Measurements from ENCODE around the gene KIAA1143. TPM values are rescaled to one million over a fixed set of nuclear protein-coding genes. Genes with fewer than 3 reads are reported as not detected.

KIAA1143 gene
- total RNA-seq, 1 experiment from 2014 or later, result 20.4 TPM

DNA sequence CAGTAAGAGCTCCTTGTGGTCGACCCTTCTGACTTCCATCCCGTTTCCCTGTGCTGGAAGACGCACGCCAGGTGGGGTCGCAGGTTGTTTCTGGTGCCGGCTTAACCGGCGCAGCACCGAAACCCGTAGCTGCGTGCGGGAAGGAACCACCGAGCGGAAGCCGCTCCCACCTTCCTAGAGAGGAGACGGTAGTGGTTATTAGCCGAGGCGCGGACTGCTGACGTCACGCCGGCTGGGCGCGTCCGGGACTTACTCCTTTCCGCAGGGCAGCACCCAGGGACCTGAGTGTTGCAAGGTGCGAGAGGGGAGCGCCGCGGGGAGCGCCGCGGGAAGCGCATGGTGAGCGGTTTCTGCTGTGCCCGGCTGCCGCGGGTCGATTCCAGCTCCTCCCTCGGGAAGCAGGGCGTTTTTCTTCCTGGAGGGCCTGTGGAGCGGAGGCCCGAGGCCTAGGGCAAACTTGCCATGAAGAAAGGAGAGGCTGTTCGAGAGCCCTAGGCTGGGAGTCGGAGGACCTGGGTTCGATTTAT lies 32.0 kb downstream of the KIAA1143 start, which contains the start of gene ZNF501:
TSS of gene ZNF501 (plus strand) at position 252 of the 527 bp plus-strand sequence. CDS start 4,787 bp downstream, outside the sequence.
- no peaks in the 10 kb centered on the region for H3F3A ChIP-seq (ENCODE audit: low read length, unreplicated experiment)
- 0 out of 2 replicates have a peak, but pooled peaks cover 3% of the 10 kb centered on the region for H3K36me3 ChIP-seq (ENCODE audit: low read depth, low read length)
- TF ChIP-seq EZH2phosphoT487 (IDR thresholded peaks at IDR 0.05; ENCODE audit: borderline replicate concordance, low read length) (no peak), EZH2 (IDR thresholded peaks at IDR 0.05; ENCODE audit: low read length, unreplicated experiment) (no peak)
- TF ChIP-seq, protein P1, sequence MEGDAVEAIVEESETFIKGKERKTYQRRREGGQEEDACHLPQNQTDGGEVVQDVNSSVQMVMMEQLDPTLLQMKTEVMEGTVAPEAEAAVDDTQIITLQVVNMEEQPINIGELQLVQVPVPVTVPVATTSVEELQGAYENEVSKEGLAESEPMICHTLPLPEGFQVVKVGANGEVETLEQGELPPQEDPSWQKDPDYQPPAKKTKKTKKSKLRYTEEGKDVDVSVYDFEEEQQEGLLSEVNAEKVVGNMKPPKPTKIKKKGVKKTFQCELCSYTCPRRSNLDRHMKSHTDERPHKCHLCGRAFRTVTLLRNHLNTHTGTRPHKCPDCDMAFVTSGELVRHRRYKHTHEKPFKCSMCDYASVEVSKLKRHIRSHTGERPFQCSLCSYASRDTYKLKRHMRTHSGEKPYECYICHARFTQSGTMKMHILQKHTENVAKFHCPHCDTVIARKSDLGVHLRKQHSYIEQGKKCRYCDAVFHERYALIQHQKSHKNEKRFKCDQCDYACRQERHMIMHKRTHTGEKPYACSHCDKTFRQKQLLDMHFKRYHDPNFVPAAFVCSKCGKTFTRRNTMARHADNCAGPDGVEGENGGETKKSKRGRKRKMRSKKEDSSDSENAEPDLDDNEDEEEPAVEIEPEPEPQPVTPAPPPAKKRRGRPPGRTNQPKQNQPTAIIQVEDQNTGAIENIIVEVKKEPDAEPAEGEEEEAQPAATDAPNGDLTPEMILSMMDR (conservative IDR thresholded peaks at IDR 0.05; ENCODE audit: low read depth, low read length), result no peak
- intact Hi-C loops (cut with micrococcal nuclease), result no loop called here
- H2AFZ ChIP-seq (ENCODE audit: low read length), result no peak within 1 kb of the TSS
- H4K20me1 ChIP-seq (ENCODE audit: low read length), result no peaks in the 10 kb centered on the region
- H3K9me2 ChIP-seq (replicated peaks; ENCODE audit: low read length), result no peaks in the 10 kb centered on the region
- POLR2A ChIA-PET (ENCODE audit: unreplicated experiment), result no interaction called here
- H3K27me3 ChIP-seq (ENCODE audit: low read length), result no peaks in the 10 kb centered on the region
- H3K9me3 ChIP-seq (ENCODE audit: low read length), result peaks cover 60% of the 10 kb centered on the region
- H3K4me1 ChIP-seq (ENCODE audit: insufficient read depth, low read length), result no peaks in the 10 kb centered on the region
- ATAC-seq (no peak), DNase-seq (no peak)
- no peak within 1 kb of the TSS for H3K4me3 ChIP-seq (ENCODE audit: low read length)
- H3K27ac ChIP-seq (ENCODE audit: low read length), result no peak within 1 kb of the TSS
- H3K79me2 ChIP-seq (ENCODE audit: low read length), result no peaks in the 10 kb centered on the region
- no peak within 1 kb of the TSS for H3K4me2 ChIP-seq (ENCODE audit: low read length)
- no peak within 1 kb of the TSS for H3K9ac ChIP-seq (ENCODE audit: low read length)
- BruUV-seq (replicated peaks), result no TSS peak
- CTCF ChIA-PET, result no interaction called here

DNA sequence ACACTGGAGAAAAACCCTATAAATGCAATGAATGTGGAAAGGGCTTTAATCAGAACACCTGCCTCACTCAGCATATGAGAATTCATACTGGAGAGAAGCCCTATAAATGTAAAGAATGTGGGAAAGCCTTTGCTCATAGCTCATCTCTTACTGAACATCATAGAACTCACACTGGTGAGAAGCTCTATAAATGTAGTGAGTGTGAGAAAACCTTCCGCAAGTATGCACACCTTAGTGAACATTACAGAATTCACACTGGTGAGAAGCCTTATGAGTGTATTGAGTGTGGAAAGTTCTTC lies 39.4 kb downstream of the KIAA1143 start:
- Histone ChIP-seq H2AFZ (ENCODE audit: low read length) (no peak overlapping the region), H3K27me3 (ENCODE audit: low read length) (no peaks in the 10 kb centered on the region), H4K20me1 (ENCODE audit: low read length) (no peaks in the 10 kb centered on the region), H3K9ac (ENCODE audit: low read length) (no peak overlapping the region), H3K4me2 (ENCODE audit: low read length) (no peak overlapping the region), H3K79me2 (ENCODE audit: low read length) (no peaks in the 10 kb centered on the region), H3K9me3 (ENCODE audit: low read length) (peaks cover 74% of the 10 kb centered on the region), H3K4me3 (ENCODE audit: low read length) (no peak overlapping the region), H3K9me2 (replicated peaks; ENCODE audit: low read length) (no peaks in the 10 kb centered on the region), H3K27ac (ENCODE audit: low read length) (no peak overlapping the region), H3F3A (ENCODE audit: low read length, unreplicated experiment) (no peaks in the 10 kb centered on the region), H3K36me3 (ENCODE audit: low read depth, low read length) (peaks cover 2% of the 10 kb centered on the region; the same call in 1 of the 2 replicates), H3K4me1 (ENCODE audit: insufficient read depth, low read length) (no peaks in the 10 kb centered on the region)
- intact Hi-C loops (cut with micrococcal nuclease), result no loop called here
- POLR2A ChIA-PET (ENCODE audit: unreplicated experiment), result no interaction called here
- CTCF ChIA-PET, result no interaction called here
- DNase-seq, result no peak
- no peak for TF ChIP-seq EZH2 (IDR thresholded peaks at IDR 0.05; ENCODE audit: low read length, unreplicated experiment)
- TF ChIP-seq, protein P1 (conservative IDR thresholded peaks at IDR 0.05; ENCODE audit: low read depth, low read length), result no peak
- TF ChIP-seq EZH2phosphoT487 (IDR thresholded peaks at IDR 0.05; ENCODE audit: borderline replicate concordance, low read length), result no peak
- no TSS peak for BruUV-seq (replicated peaks)
- ATAC-seq, result no peak

DNA sequence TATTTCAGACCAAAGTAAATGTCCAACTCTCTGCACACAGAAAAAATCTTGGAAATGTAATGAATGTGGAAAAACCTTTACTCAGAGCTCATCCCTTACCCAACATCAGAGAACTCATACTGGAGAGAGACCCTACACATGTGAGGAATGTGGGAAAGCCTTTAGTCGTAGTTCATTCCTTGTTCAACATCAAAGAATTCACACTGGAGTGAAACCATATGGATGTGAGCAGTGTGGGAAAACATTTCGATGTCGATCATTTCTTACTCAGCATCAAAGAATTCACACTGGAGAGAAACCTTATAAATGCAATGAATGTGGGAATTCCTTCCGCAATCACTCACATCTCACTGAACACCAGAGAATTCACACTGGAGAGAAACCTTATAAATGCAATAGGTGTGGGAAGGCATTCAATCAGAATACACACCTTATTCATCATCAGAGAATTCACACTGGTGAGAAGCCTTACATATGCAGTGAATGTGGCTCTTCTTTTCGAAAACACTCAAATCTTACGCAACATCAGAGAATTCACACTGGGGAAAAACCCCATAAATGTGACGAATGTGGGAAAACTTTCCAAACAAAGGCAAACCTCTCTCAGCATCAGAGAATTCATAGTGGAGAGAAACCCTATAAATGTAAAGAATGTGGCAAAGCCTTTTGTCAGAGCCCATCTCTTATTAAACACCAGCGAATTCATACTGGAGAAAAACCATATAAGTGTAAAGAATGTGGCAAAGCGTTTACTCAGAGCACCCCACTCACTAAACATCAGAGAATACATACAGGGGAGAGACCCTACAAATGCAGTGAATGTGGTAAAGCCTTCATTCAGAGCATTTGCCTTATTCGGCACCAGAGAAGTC lies 40.0 kb downstream of the KIAA1143 start:
- DNase-seq (no peak), ATAC-seq (no peak)
- H4K20me1 ChIP-seq (ENCODE audit: low read length), result no peaks in the 10 kb centered on the region
- POLR2A ChIA-PET (ENCODE audit: unreplicated experiment), result no interaction called here
- H3K79me2 ChIP-seq (ENCODE audit: low read length), result no peaks in the 10 kb centered on the region
- H3F3A ChIP-seq (ENCODE audit: low read length, unreplicated experiment), result no peaks in the 10 kb centered on the region
- no peak for TF ChIP-seq EZH2 (IDR thresholded peaks at IDR 0.05; ENCODE audit: low read length, unreplicated experiment)
- TF ChIP-seq, protein P1 (conservative IDR thresholded peaks at IDR 0.05; ENCODE audit: low read depth, low read length), result no peak
- H3K4me1 ChIP-seq (ENCODE audit: insufficient read depth, low read length), result no peaks in the 10 kb centered on the region
- no peak overlapping the region for H3K4me2 ChIP-seq (ENCODE audit: low read length)
- H3K4me3 ChIP-seq (ENCODE audit: low read length), result no peak overlapping the region
- no peak overlapping the region for H3K9ac ChIP-seq (ENCODE audit: low read length)
- H3K36me3 ChIP-seq (ENCODE audit: low read depth, low read length), result peaks cover 6% of the 10 kb centered on the region; the same call in 1 of the 2 replicates
- H3K27me3 ChIP-seq (ENCODE audit: low read length), result no peaks in the 10 kb centered on the region
- H2AFZ ChIP-seq (ENCODE audit: low read length), result no peak overlapping the region
- H3K9me2 ChIP-seq (replicated peaks; ENCODE audit: low read length), result no peaks in the 10 kb centered on the region
- no peak overlapping the region for H3K27ac ChIP-seq (ENCODE audit: low read length)
- intact Hi-C loops (cut with micrococcal nuclease), result no loop called here
- BruUV-seq (replicated peaks), result no TSS peak
- peaks cover 79% of the 10 kb centered on the region for H3K9me3 ChIP-seq (ENCODE audit: low read length)
- CTCF ChIA-PET, result no interaction called here

All from PC-3 (cell line).